Measurements from ENCODE around the gene TFF3.

Gene TFF3

GRCh38 chr21:42285569-42286245 lies 29.5 kb downstream of the TFF3 start:
- TF ChIP-seq, protein P1, sequence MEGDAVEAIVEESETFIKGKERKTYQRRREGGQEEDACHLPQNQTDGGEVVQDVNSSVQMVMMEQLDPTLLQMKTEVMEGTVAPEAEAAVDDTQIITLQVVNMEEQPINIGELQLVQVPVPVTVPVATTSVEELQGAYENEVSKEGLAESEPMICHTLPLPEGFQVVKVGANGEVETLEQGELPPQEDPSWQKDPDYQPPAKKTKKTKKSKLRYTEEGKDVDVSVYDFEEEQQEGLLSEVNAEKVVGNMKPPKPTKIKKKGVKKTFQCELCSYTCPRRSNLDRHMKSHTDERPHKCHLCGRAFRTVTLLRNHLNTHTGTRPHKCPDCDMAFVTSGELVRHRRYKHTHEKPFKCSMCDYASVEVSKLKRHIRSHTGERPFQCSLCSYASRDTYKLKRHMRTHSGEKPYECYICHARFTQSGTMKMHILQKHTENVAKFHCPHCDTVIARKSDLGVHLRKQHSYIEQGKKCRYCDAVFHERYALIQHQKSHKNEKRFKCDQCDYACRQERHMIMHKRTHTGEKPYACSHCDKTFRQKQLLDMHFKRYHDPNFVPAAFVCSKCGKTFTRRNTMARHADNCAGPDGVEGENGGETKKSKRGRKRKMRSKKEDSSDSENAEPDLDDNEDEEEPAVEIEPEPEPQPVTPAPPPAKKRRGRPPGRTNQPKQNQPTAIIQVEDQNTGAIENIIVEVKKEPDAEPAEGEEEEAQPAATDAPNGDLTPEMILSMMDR (IDR thresholded peaks at IDR 0.05; ENCODE audit: low read depth, low read length) = no peak
- no peak for DNase-seq (ENCODE audit: low read depth in 2 of 2)
- H3K4me3 ChIP-seq (replicated peaks in 1 of 2; ENCODE audit: low read depth in 2 of 2, low read length in 2 of 2) = no peak overlapping the region

DNA sequence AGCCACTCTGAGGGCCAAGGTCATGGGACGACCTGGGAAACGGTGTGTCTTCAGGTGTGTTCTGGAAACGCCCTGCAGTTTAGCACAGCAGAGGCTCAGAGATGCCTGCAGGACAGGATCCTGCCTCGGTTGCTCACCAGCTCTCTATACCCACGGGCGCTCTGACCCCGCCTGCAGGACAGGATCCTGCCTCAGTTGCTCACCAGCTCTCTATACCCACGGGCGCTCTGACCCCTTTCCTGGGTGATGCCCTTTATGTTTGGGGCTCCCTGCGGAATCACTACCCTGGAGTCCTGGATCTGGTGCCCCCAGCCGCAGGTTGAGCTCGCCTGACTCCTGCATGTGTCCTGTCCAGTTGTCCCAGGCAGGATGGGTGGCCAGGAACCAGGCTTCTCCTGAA lies 32.5 kb downstream of the TFF3 start:
- no peak for DNase-seq (ENCODE audit: low read depth in 2 of 2)
- TF ChIP-seq, protein P1 (IDR thresholded peaks at IDR 0.05; ENCODE audit: low read depth, low read length) = no peak
- no peak overlapping the region for H3K4me3 ChIP-seq (replicated peaks in 1 of 2; ENCODE audit: low read depth in 2 of 2, low read length in 2 of 2)

DNA sequence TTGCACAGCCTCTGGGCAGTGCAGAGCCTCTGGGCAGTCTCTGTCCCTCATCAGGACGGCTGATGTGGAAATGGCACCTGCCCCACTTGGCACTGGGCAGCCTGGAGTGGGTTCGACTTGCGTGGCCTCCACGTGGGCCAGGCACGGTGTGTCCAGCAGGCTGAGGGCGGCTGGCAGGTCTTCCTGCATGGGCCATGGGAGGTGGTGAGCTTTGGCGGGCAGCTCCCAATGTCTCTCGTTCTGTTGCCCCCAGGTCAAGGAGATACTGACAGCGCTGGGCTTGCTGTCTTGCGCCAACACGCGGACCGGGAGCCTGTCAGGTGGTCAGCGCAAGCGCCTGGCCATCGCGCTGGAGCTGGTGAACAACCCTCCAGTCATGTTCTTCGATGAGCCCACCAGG lies 33.2 kb downstream of the TFF3 start:
- TF ChIP-seq, protein P1 (IDR thresholded peaks at IDR 0.05; ENCODE audit: low read depth, low read length) = no peak
- no peak for DNase-seq (ENCODE audit: low read depth in 2 of 2)
- no peak overlapping the region for H3K4me3 ChIP-seq (replicated peaks in 1 of 2; ENCODE audit: low read depth in 2 of 2, low read length in 2 of 2)

- H3K4me3 ChIP-seq (replicated peaks in 1 of 2; ENCODE audit: low read depth in 2 of 2, low read length in 2 of 2) = no peak overlapping the region
- DNase-seq (ENCODE audit: low read depth in 2 of 2) = no peak
- TF ChIP-seq, protein P1 (IDR thresholded peaks at IDR 0.05; ENCODE audit: low read depth, low read length) = no peak
Observed at GRCh38 chr21:42281181-42281680, 34.0 kb downstream of the TFF3 start.

DNA sequence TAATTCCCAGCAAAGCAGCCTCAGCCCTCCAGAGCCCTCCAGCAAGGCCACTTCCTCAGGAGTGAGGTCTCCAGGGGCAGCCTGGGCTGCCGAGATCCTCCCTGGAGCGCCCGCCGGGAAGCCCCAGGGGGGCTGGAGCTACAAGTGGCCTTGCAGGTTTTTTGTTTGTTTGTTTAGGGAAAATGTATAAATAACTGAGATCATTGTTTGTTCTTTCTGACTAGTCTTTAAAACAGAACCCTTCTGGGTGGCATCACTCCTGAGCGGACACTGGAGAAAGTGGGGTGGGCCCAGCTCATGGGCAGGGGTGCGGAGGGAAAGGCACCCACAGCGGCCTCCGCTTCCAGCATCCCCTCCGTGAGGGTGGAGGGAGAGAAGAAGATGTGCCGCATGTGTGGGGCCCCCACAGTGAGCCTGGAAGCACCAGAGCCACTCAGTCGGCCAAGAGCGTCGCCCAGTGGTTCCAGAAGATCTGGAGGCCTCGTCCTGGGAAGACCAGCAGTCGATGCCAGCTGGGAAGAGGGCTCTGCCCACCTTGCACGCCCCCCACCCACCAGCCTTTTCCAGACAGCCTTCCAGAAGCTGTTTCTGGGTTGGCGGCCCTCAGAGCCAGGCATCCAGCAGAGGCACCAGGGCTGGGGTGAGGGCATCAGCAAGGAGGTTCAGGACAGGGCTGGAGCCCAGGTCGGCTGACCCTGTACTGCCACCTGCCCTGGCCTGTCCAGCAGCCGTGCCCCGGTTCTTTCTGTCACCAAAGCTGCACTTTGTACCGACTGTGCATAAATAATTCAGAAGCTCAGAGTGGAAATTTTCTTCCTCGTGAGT lies 34.6 kb downstream of the TFF3 start:
- no peak for DNase-seq (ENCODE audit: low read depth in 2 of 2)
- H3K4me3 ChIP-seq (replicated peaks in 1 of 2; ENCODE audit: low read depth in 2 of 2, low read length in 2 of 2) = no peak overlapping the region
- TF ChIP-seq, protein P1 (IDR thresholded peaks at IDR 0.05; ENCODE audit: low read depth, low read length) = no peak

DNA sequence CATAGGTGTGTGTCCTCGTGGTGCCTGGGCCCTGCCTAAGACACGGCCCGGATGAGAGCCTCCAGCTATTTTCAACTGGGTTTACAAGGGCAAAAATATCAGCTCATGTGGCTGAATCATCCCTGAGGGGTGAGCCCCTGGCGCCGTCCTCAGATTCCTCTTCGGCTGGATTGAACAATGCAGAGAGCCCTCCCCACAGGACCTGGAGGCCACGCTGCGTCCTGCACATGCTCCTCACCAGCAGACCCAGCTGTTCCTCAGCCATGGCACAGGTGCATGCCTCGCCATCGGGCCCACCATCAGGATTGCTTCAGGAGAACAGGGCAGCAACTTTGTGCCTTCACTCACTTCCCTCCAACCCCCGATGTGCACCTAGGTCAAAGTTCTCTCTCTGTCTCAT lies 35.3 kb downstream of the TFF3 start:
- no peak for DNase-seq (ENCODE audit: low read depth in 2 of 2)
- no peak overlapping the region for H3K4me3 ChIP-seq (replicated peaks in 1 of 2; ENCODE audit: low read depth in 2 of 2, low read length in 2 of 2)
- TF ChIP-seq, protein P1 (IDR thresholded peaks at IDR 0.05; ENCODE audit: low read depth, low read length) = no peak
